KMS-11 (cell line): ENCODE measurements around the gene MAPK12.

ENCODE experiments used
- H2AFZ ChIP-seq: fragments of 200-600 bp; sonication (generic); 2 replicates; pipeline ENCODE4 v1.6.1; 2016; ENCODE audit warnings: antibody characterized with exemption, mixed run types, low read depth
- H3K27ac ChIP-seq: fragments of 200-600 bp; sonication (generic); 2 replicates; pipeline ENCODE4 v1.6.1; 2016; ENCODE audit warnings: mild to moderate bottlenecking, mixed run types
- H3K27me3 ChIP-seq: fragments of 200-600 bp; sonication (generic); 2 replicates; pipeline ENCODE4 v1.6.1; 2017; ENCODE audit warnings: mild to moderate bottlenecking, low read depth, mixed run types, moderate library complexity; ENCODE audit not compliant: insufficient read depth
- H3K36me3 ChIP-seq: fragments of 200-600 bp; sonication (generic); 2 replicates; pipeline ENCODE4 v1.6.1; 2017; ENCODE audit warnings: mild to moderate bottlenecking, mixed run types; ENCODE audit not compliant: insufficient read depth
- H3K4me1 ChIP-seq: fragments of 200-600 bp; sonication (generic); 2 replicates; pipeline ENCODE4 v1.6.1; 2016; ENCODE audit warnings: mild to moderate bottlenecking, low read depth, mixed run types; ENCODE audit not compliant: poor library complexity, severe bottlenecking
- H3K4me2 ChIP-seq: fragments of 200-600 bp; sonication (generic); 2 replicates; pipeline ENCODE4 v1.7.0; 2016; ENCODE audit warnings: mild to moderate bottlenecking, mixed run types
- H3K4me3 ChIP-seq: fragments of 200-600 bp; sonication (generic); IDR thresholded peaks from 2 replicates; pipeline ENCODE4 v1.6.1; 2017; ENCODE audit warnings: low read depth, low read length, mixed read lengths; ENCODE audit not compliant: insufficient read depth
- H3K79me2 ChIP-seq: fragments of 200-600 bp; sonication (generic); 2 replicates; pipeline ENCODE4 v1.6.1; 2016; ENCODE audit warnings: low read depth, mixed run types; ENCODE audit not compliant: insufficient read depth
- H3K9ac ChIP-seq: fragments of 200-600 bp; sonication (generic); 2 replicates; pipeline ENCODE4 v1.6.1; 2016; ENCODE audit warnings: mild to moderate bottlenecking, mixed run types
- H4K20me1 ChIP-seq: fragments of 200-600 bp; sonication (generic); 2 replicates; pipeline ENCODE4 v1.6.1; 2016; ENCODE audit warnings: mild to moderate bottlenecking, mixed run types; ENCODE audit not compliant: insufficient read depth
- CTCF ChIP-seq: fragments of 200-600 bp; sonication (generic); conservative IDR thresholded peaks from 2 replicates; pipeline ENCODE4 v1.6.1; 2017; ENCODE audit warnings: low read depth, mild to moderate bottlenecking, antibody characterized with exemption, low read length, moderate library complexity, mixed read lengths

The MAPK12 gene

DNA sequence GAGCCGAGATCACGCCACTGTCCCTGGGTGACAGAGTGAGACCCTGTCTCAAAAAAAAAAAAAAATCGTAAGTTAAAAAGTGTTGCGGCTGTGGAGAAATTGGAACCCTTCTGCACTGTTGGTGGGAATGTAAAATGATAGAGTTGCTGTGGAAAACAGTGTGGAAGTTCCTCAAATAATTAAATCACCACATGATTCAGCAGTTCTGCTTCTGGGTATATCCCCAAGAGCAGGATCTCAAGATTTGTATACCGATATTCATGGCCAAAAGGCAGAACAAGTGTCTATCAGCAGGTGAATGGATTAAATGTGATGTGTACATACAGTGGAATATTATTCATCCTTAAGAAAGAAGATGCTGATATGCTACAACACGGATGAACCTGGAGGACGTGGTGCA is 56.9 kb downstream of the MAPK12 start:
- Histone ChIP-seq H3K9ac (no peak overlapping the region), H3K79me2 (peaks cover 6% of the 10 kb centered on the region; the same call in 1 of the 2 replicates), H3K36me3 (no peaks in the 10 kb centered on the region), H3K4me2 (no peak overlapping the region), H4K20me1 (no peaks in the 10 kb centered on the region), H3K27me3 (no peaks in the 10 kb centered on the region), H3K27ac (no peak overlapping the region), H2AFZ (no peak overlapping the region), H3K4me1 (no peaks in the 10 kb centered on the region), H3K4me3 (no peak overlapping the region)
- no peak for TF ChIP-seq CTCF

GRCh38 chr22:50203288-50203687 is 58.2 kb downstream of the MAPK12 start:
- no peak overlapping the region for H3K27ac ChIP-seq
- no peak overlapping the region for H2AFZ ChIP-seq
- no peak for TF ChIP-seq CTCF
- H3K4me2 ChIP-seq = no peak overlapping the region
- H3K36me3 ChIP-seq = no peaks in the 10 kb centered on the region
- H3K9ac ChIP-seq = no peak overlapping the region
- H3K79me2 ChIP-seq = peaks cover 6% of the 10 kb centered on the region; the same call in 1 of the 2 replicates
- H3K27me3 ChIP-seq = no peaks in the 10 kb centered on the region
- no peak overlapping the region for H3K4me3 ChIP-seq
- H4K20me1 ChIP-seq = no peaks in the 10 kb centered on the region
- H3K4me1 ChIP-seq = no peaks in the 10 kb centered on the region
